ENCODE results near the gene DNAJC5G.

DNA sequence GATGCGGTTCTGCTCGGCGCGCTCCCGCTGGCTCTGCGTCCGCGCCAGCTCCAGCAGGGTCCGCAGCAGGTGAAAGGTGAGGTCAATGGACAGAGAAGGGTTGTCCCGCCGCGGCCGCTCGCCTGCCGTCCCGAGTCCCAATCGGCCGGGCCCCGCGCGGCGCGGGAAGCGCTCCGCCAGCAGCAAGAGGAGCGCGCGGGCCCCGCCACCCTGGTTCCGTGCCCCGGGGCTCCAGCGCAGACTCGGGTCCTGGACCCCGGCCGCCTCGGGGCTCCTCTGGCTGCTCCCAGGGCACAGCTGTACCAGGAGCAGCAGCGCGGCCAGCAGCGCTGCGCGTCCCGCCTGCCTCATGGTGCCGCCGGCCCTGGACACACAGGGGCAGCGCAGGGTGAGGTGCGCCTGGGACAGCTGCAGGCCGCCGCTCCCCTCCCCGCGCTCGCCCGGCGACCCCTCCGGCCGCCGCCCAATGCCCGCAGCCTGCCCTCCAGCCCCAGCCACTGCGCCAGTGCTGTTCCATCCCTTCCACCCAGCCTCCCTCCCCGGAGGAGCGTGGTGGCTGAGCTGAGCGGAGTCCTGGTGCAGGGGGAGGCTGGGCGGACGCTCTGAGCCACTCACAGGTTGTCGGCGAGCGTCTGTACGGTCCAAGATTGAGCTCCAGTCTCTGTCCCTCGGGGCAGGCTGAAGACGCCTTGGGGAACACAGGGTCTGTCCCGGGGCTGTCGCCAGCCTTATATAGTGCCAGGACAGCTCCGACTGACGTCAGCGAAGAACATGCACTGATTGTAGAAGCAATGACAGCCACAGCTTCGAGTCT lies 32.5 kb downstream of the DNAJC5G start:
- TF ChIP-seq POLR2A (IDR thresholded peaks at IDR 0.05; ENCODE audit: low read depth, low read length) (no peak), TAF1 (IDR thresholded peaks at IDR 0.05; ENCODE audit: borderline replicate concordance, low read depth, low read length) (no peak), POLR2AphosphoS5 (IDR thresholded peaks at IDR 0.05; ENCODE audit: low read depth, low read length) (no peak)

Measured in GM12892 (cell line).